Neural crest cell (in vitro differentiated cells): Measurements from ENCODE around the gene CDHR2. TPM values are rescaled to one million over a fixed set of nuclear protein-coding genes. Genes with fewer than 3 reads are reported as not detected.

Source experiments
- DNase-seq: peaks from one replicate; pipeline ENCODE4 v3.0.0; 2021; ENCODE audit warnings: low read depth, mixed read lengths, low spot score
- H3K27ac Mint-ChIP-seq: one replicate; pipeline ENCODE4 v1.8.0; 2021; ENCODE audit warnings: mild to moderate bottlenecking, mixed read lengths; ENCODE audit not compliant: unreplicated experiment
- H3K27me3 Mint-ChIP-seq: 2 replicates; pipeline ENCODE4 v1.8.0; 2021; ENCODE audit warnings: low read depth, mild to moderate bottlenecking, mixed read lengths
- H3K36me3 Mint-ChIP-seq: 2 replicates; pipeline ENCODE4 v1.8.0; 2021; ENCODE audit warnings: low read depth, mild to moderate bottlenecking, mixed read lengths
- H3K4me1 Mint-ChIP-seq: 2 replicates; pipeline ENCODE4 v1.8.0; 2021; ENCODE audit warnings: mixed read lengths
- H3K4me3 Mint-ChIP-seq: one replicate; pipeline ENCODE4 v1.8.0; 2021; ENCODE audit warnings: mild to moderate bottlenecking, mixed read lengths
- H3K9me3 Mint-ChIP-seq: 2 replicates; pipeline ENCODE4 v1.8.0; 2021; ENCODE audit warnings: mixed read lengths
- total RNA-seq: library from RNA; stranded (reverse); gene quantifications from 2 replicates; pipeline ENCODE4 v1.2.1, GENCODE V29; 2021
- TF ChIP-seq, protein P1 (sequence below): fragments of 200-600 bp; sonication (generic); conservative IDR thresholded peaks from 2 replicates; pipeline ENCODE4 v1.5.0; 2021; ENCODE audit warnings: antibody characterized with exemption, mild to moderate bottlenecking

CDHR2 gene
- total RNA-seq, 1 donor from 2014 or later, result not detected

DNA sequence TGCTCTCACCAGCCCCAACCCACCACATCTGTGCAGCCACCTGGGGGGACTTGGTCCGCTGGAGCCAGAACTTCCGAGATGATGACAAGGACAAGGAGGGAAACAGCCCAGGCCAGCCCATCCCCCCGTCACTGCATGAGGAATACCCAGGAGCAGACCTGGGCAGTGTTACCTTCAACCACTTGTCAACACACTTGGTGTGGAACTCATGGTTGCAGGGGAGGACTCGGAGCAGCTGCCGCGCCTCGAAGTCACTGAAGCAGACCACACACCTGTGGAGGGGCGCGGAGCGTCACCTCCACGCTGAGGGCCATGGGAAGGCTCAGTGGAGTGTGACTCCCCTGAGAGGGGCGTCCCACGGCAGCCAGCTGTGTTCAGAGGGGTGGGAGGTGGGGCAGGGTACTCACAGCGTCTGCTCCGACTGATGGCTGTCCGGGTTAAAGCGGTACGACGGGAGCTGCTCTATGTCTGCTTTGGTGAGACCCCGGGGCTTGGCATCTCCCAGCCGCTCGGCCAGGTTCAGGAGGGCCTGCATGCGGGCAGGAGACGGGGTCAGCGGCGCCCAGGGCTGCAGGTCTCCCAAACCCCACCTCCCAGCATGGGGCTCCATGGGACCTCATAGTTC lies 19.9 kb upstream of the CDHR2 start:
- H3K27me3 Mint-ChIP-seq, result no peaks in the 10 kb centered on the region
- H3K36me3 Mint-ChIP-seq, result peaks cover 4% of the 10 kb centered on the region
- no peak overlapping the region for H3K27ac Mint-ChIP-seq
- TF ChIP-seq, protein P1, sequence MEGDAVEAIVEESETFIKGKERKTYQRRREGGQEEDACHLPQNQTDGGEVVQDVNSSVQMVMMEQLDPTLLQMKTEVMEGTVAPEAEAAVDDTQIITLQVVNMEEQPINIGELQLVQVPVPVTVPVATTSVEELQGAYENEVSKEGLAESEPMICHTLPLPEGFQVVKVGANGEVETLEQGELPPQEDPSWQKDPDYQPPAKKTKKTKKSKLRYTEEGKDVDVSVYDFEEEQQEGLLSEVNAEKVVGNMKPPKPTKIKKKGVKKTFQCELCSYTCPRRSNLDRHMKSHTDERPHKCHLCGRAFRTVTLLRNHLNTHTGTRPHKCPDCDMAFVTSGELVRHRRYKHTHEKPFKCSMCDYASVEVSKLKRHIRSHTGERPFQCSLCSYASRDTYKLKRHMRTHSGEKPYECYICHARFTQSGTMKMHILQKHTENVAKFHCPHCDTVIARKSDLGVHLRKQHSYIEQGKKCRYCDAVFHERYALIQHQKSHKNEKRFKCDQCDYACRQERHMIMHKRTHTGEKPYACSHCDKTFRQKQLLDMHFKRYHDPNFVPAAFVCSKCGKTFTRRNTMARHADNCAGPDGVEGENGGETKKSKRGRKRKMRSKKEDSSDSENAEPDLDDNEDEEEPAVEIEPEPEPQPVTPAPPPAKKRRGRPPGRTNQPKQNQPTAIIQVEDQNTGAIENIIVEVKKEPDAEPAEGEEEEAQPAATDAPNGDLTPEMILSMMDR, result no peak
- H3K9me3 Mint-ChIP-seq, result no peaks in the 10 kb centered on the region
- DNase-seq, result no peak
- H3K4me1 Mint-ChIP-seq, result peaks cover 12% of the 10 kb centered on the region
- no peak overlapping the region for H3K4me3 Mint-ChIP-seq

DNA sequence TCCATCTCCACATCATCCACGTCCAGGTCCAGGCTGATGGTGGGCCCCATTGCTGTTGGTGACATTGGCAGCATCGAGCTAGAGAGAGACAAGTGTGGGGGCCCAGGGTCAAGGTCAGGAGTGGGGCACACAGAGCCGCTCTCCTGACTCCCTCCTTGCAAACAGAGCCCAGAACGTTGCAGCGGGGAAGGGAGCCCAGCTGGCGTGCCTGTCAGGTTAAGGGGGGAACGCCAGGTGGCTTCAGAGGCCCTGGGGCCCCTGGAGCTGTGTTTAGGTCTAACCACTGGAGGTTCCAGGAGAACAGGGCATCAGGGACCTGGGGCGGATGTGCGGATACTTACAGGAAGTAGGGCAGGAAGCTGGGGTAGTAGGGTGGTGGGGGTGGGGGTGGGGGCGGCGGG lies 19.4 kb upstream of the CDHR2 start:
- Mint-ChIP-seq H3K27ac (no peak overlapping the region), H3K36me3 (peaks cover 7% of the 10 kb centered on the region)
- DNase-seq, result no peak

DNA sequence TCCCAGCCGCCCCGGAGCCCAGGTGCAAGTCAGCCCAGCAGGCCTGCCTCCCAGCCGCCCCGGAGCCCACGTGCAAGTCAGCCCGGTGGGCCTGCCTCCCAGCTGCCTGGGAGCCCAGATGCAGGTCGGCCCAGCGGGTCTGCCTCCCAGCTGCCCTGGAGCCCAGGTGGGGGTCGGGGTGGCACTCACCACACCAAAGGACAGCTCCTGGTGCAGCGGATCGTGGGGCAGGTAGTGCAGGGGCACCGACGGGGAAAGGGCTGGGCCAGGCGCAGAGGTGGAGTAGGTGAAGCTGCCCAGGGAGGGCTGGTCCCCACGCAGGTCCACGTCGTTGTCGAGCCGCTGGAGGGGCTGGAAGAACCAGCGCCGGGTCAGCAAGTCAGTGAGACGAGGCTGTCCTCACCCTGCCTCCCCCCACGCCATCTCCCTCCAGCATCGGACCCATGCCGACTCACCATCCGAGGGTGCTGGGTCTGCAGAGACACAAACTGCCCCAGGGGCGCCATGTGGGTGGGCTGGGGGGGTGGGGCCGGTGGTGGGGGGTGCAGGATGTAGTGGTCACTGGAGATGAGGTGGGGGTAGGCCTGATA lies 18.7 kb upstream of the CDHR2 start:
- Mint-ChIP-seq H3K27ac (no peak overlapping the region), H3K4me3 (no peak overlapping the region), H3K27me3 (no peaks in the 10 kb centered on the region), H3K9me3 (no peaks in the 10 kb centered on the region), H3K36me3 (peaks cover 8% of the 10 kb centered on the region), H3K4me1 (peaks cover 24% of the 10 kb centered on the region)
- no peak for DNase-seq
- TF ChIP-seq, protein P1, result no peak

More for the DNA sequence above, 19.4 kb upstream of the CDHR2 start:
- Mint-ChIP-seq H3K27me3 (no peaks in the 10 kb centered on the region), H3K4me1 (peaks cover 17% of the 10 kb centered on the region), H3K9me3 (no peaks in the 10 kb centered on the region), H3K4me3 (no peak overlapping the region)
- TF ChIP-seq, protein P1, result no peak

DNA sequence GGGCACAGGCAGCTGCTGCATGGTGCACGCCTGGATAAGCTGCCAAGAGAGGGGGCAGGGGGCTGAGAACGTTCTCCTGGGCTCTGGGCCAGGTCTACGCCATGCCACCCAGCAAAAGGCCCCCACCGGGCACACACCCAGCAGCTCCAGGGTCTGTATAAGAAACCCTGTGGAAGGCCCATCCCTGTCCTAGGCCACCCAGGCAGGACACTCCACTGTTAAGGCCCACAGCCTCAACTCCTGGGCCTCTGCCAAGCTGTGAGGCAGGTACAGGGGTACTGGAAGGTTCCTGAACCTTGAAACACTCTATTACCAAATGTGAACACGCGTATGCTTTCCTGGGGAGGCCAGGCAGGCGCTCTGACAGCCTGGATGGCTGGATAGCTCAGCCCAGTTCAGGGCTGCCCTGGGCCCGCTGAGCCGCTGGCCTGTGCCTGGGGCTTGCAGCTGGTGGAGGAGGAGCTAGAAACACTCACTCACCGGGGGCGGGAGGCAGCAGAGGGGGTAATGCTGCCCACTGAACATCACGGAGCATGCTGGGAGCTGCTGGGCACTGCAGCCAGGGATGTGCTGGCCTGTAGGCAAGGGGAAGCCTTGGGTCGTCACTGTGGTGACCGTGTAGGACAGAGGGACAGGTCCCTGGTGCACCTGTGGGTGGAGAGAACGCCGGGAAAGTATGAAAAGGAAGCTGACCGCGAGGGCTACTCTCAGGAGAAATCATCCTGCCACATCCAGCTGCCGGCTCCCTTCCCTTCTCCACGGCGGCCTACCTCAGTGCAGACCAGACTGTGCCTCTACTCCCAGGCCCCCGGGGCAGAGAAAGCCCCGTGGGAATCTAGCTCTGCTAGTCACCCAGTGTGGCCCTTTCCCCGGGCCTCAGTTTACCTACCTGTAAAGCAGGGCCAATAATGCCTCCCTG lies 17.9 kb upstream of the CDHR2 start:
- H3K36me3 Mint-ChIP-seq, result peaks cover 7% of the 10 kb centered on the region
- peak overlapping the region; percentile 71 for H3K4me3 Mint-ChIP-seq
- H3K27ac Mint-ChIP-seq, result no peak overlapping the region
- TF ChIP-seq, protein P1, result no peak
- no peaks in the 10 kb centered on the region for H3K27me3 Mint-ChIP-seq
- H3K4me1 Mint-ChIP-seq, result peaks cover 30% of the 10 kb centered on the region
- DNase-seq, result no peak
- H3K9me3 Mint-ChIP-seq, result no peaks in the 10 kb centered on the region

DNA sequence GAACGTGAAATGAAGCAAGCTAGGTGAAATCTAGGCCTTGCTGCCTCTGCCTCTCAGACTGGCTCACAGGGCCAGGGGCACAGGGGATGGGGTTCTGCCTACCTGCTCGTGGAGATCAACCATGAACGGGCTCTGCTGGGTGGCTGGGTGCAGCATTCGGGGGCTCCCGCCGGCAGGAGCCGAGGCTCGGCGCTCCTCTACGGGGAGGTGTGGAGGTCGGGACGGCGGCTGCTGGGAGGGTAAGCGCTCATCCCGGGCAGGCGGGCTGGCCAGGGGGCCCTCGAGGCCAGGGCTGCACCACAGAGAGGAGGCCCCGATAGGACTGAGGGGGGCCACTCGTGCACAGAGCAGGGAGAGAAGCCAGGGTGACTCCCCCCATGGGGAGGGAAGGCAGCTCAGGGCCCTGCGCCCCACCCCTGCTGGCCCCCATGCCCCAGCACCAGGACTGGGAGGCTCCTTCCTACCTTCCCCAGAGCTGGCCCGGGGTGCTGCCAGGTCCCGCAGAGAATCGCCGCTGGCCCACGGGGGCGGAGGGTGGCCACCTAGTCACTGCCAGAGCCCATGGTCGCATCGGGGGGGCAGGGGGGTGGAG lies 17.1 kb upstream of the CDHR2 start:
- H3K27ac Mint-ChIP-seq, result no peak overlapping the region
- H3K36me3 Mint-ChIP-seq, result peaks cover 7% of the 10 kb centered on the region
- H3K9me3 Mint-ChIP-seq, result no peaks in the 10 kb centered on the region
- H3K4me3 Mint-ChIP-seq, result no peak overlapping the region
- TF ChIP-seq, protein P1, result no peak
- H3K27me3 Mint-ChIP-seq, result no peaks in the 10 kb centered on the region
- DNase-seq, result no peak
- peaks cover 30% of the 10 kb centered on the region for H3K4me1 Mint-ChIP-seq
